Left lung (tissue), 14 donors: ENCODE data around the gene ZNG1C. TPM values are rescaled to one million over a fixed set of nuclear protein-coding genes. Genes with fewer than 3 reads are reported as not detected.
A peak's percentile ranks its signal among the peaks of the same experiment; 100 is the strongest.
"Not testable (repeated sequence)": the region's sequence is repeated elsewhere in the genome, so short reads cannot be mapped to it uniquely, and the experiment has no call there.

ENCODE experiments used
- ATAC-seq: fragments of 200-7000 bp; cut with Tn5 transposase; one replicate; pipeline ENCODE4 v1.9.1; 2020; ENCODE audit warnings: moderate library complexity
- DNase-seq, 4 donors: peaks; one replicate each; pipeline ENCODE4 v3.0.0-alpha.2; 2013 to 2020
- H3K27ac ChIP-seq, 2 donors: fragments of 200-600 bp; sonication (generic) in 1 of 2; one replicate each; pipeline versions ENCODE4 v1.5.0 to v1.8.0; 2020 to 2021
- H3K27me3 ChIP-seq, 2 donors: fragments of 200-600 bp; sonication (generic) in 1 of 2; one replicate each; pipeline versions ENCODE4 v1.5.0 to v1.8.0; 2020 to 2021
- H3K36me3 ChIP-seq, 2 donors: fragments of 200-600 bp; sonication (generic) in 1 of 2; one replicate each; pipeline versions ENCODE4 v1.5.0 to v1.8.0; 2020 to 2021
- H3K4me1 ChIP-seq, 2 donors: fragments of 200-600 bp; one replicate each; pipeline ENCODE4 v1.8.0; 2021
- H3K4me3 ChIP-seq, 2 donors: fragments of 200-600 bp; sonication (generic) in 1 of 2; one replicate each; pipeline versions ENCODE4 v1.5.0 to v1.8.0; 2020 to 2021; ENCODE audit warnings: mild to moderate bottlenecking in 1 of 2
- H3K9me3 ChIP-seq, 2 donors: fragments of 200-600 bp; sonication (generic) in 1 of 2; one replicate each; pipeline versions ENCODE4 v1.5.0 to v1.8.0; 2020 to 2021
- intact Hi-C, 2 donors: fragments of 100-400 bp; cut with DNase I; formaldehyde crosslinking; loops; one replicate each; pipeline versions ENCODE4 v1.11.2 to v1.14.2; 2022
- long read RNA-seq, 12 donors: library from polyadenylated mRNA in 2 of 12; unstranded in 2 of 12; transcript quantifications; one replicate each; pipeline ENCODE4 v2.0.0 and lab custom pipeline, GENCODE V29; 2019 to 2026
- polyA plus RNA-seq, 6 donors: library from polyadenylated mRNA; unstranded; fragments of 120-200 nt; gene quantifications; one replicate each; pipeline ENCODE4 v1.2.1, GENCODE V29; 2013; ENCODE audit not compliant: insufficient read length in 6 of 6
- total RNA-seq, 2 donors: library from RNA; stranded (reverse); fragmentation: NEBNext Ultra II Directional; extraction: Animal tissue kit (Norgen Biotek cat#: 25700); gene quantifications; one replicate each; pipeline ENCODE4 v1.2.1, GENCODE V29; 2021
- donor health status: DM: no; HTN: yes; CAD: no.
- donor health status: DM: no; HTN: no; CAD: no.

Gene ZNG1C
- 10 to 100 TPM; 16.7 to 23.4 TPM for total RNA-seq
- polyA plus RNA-seq = 10 to 100 TPM; 18.6 to 31.2 (median 27.2) TPM
- long read RNA-seq, donor 1, transcript CBWD3-206 (3 exons, 1,736 nt) = major isoform, 6 of 6 reads
- long read RNA-seq, donor 1, partial matches to known transcripts = 0 of 6 reads
- long read RNA-seq, donor 1, other reads (novel, unspliced or antisense) = 0 of 6 reads
- long read RNA-seq, donor 2, transcript CBWD3-206 (3 exons, 1,736 nt) = major isoform, 10 of 15 reads
- long read RNA-seq, donor 2, partial matches to known transcripts = 5 of 15 reads
- long read RNA-seq, donor 2, other reads (novel, unspliced or antisense) = 0 of 15 reads
- long read RNA-seq, donor 3, transcript CBWD3-206 (3 exons, 1,736 nt) = major isoform, 5 of 10 reads
- long read RNA-seq, donor 3, partial matches to known transcripts = 5 of 10 reads
- long read RNA-seq, donor 3, other reads (novel, unspliced or antisense) = 0 of 10 reads
- long read RNA-seq, donor 4, transcript CBWD3-206 (3 exons, 1,736 nt) = major isoform, 6 of 10 reads
- long read RNA-seq, donor 4, partial matches to known transcripts = 1 of 10 reads
- long read RNA-seq, donor 4, other reads (novel, unspliced or antisense) = 3 of 10 reads
- long read RNA-seq, donor 5, transcript CBWD3-206 (3 exons, 1,736 nt) = major isoform, 9 of 17 reads
- long read RNA-seq, donor 5, partial matches to known transcripts = 8 of 17 reads
- long read RNA-seq, donor 5, other reads (novel, unspliced or antisense) = 0 of 17 reads
- long read RNA-seq, donor 6, partial matches to known transcripts = 8 of 10 reads
- long read RNA-seq, donor 6, other reads (novel, unspliced or antisense) = 0 of 10 reads
- long read RNA-seq, donor 7, transcript CBWD3-206 (3 exons, 1,736 nt) = major isoform, 7 of 8 reads
- long read RNA-seq, donor 7, partial matches to known transcripts = 0 of 8 reads
- long read RNA-seq, donor 7, other reads (novel, unspliced or antisense) = 0 of 8 reads
- long read RNA-seq, donor 8, partial matches to known transcripts = 0 of 5 reads
- long read RNA-seq, donor 8, other reads (novel, unspliced or antisense) = 0 of 5 reads
- long read RNA-seq, donor 9 = 0 reads
- long read RNA-seq, donor 10, transcript CBWD3-206 (3 exons, 1,736 nt) = major isoform, 14 of 19 reads
- long read RNA-seq, donor 10, partial matches to known transcripts = 1 of 19 reads
- long read RNA-seq, donor 10, other reads (novel, unspliced or antisense) = 4 of 19 reads
- long read RNA-seq, donor 11, transcript CBWD3-206 (3 exons, 1,736 nt) = major isoform, 27 of 37 reads
- long read RNA-seq, donor 11, partial matches to known transcripts = 9 of 37 reads
- long read RNA-seq, donor 11, other reads (novel, unspliced or antisense) = 0 of 37 reads
- long read RNA-seq, donor 12, transcript CBWD3-206 (3 exons, 1,736 nt) = major isoform, 5 of 5 reads
- long read RNA-seq, donor 12, partial matches to known transcripts = 0 of 5 reads
- long read RNA-seq, donor 12, other reads (novel, unspliced or antisense) = 0 of 5 reads

GRCh38 chr9:68241683-68242082 lies at the start of gene ZNG1C:
ZNG1C (plus strand) TSS chr9:68241983; CDS start chr9:68242032, 49 bp downstream.
- H3K4me3 ChIP-seq, DNase-seq, ATAC-seq, H3K36me3 ChIP-seq, H3K27ac ChIP-seq, H3K27me3 ChIP-seq, H3K4me1 ChIP-seq, intact Hi-C loops, H3K9me3 ChIP-seq: not testable (repeated sequence)

DNA sequence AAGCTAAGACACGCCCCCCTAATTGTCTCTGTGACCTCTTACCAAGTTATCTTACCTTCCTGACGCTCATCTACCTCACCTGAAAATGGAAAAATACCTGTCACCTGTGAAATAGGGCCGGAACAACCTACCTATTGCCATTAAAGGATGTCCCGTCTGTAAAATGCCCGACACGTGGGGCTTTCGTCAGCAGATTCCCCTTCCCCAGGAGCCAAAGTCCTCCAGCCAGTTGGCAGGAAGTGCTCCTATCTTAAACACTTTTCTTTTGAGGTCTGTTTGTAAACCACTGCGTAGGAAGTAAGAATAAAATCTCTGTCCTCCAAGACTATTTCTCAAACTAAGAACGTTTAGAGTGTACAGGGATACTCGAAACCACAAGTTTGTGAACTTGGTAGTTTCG lies 654 bp downstream of the ZNG1C start:
- H3K4me1 ChIP-seq, H3K9me3 ChIP-seq, H3K27me3 ChIP-seq, H3K27ac ChIP-seq, H3K36me3 ChIP-seq, ATAC-seq, intact Hi-C loops, H3K4me3 ChIP-seq, DNase-seq: not testable (repeated sequence)

DNA sequence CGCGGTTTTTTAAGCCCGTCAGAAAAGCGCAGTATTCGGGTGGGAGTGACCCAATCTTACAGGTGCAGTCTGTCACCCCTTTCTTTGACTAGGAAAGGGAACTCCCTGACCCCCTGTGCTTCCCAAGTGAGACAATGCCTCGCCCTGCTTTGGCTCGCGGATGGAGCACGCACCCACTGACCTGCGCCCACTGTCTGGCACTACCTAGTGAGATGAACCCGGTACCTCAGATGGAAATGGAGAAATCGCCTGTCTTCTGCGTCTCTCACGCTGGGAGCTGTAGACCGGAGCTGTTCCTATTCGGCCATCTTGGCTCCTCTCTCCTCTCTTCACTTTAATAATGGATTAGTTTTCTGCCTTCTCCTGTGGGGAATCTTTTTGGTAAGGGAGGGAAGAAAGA lies 39.3 kb downstream of the ZNG1C start:
- DNase-seq = peak in 1 of 4 donors; percentile 8

DNA sequence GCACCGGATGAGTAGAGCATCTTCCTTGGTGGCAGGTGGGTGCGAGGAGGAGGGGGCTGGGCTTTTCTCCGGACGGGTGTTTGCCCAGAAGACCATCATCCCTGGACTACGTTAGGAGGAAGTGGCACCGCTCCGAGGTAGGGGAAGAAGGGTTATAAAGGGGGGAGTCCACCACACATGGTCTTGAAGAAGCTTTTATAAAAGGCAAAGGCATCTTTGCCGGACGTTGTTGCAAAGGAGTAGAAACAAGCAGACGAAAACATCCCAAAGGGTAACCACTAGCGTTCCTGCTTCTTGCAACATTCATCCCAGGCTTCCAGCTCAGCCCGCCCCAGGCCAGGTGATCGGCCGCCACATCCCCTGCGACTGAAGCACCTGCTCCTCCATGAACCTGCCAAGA lies 60.8 kb downstream of the ZNG1C start, which contains the start of gene FOXD4L3:
FOXD4L3 (plus strand) TSS at position 301 of the 400 bp plus-strand sequence; CDS start at position 386, 85 bp downstream.
- H3K36me3 ChIP-seq, DNase-seq, H3K27ac ChIP-seq, intact Hi-C loops, H3K9me3 ChIP-seq, H3K4me3 ChIP-seq, ATAC-seq, H3K4me1 ChIP-seq: not testable (repeated sequence)
- peaks cover under 1 to 12% of the 10 kb centered on the region in 2 donors for H3K27me3 ChIP-seq

More for the DNA sequence above, 39.3 kb downstream of the ZNG1C start:
- H3K27me3 ChIP-seq, H3K4me3 ChIP-seq, H3K36me3 ChIP-seq, ATAC-seq, H3K4me1 ChIP-seq, H3K9me3 ChIP-seq, H3K27ac ChIP-seq, intact Hi-C loops: not testable (repeated sequence)

DNA sequence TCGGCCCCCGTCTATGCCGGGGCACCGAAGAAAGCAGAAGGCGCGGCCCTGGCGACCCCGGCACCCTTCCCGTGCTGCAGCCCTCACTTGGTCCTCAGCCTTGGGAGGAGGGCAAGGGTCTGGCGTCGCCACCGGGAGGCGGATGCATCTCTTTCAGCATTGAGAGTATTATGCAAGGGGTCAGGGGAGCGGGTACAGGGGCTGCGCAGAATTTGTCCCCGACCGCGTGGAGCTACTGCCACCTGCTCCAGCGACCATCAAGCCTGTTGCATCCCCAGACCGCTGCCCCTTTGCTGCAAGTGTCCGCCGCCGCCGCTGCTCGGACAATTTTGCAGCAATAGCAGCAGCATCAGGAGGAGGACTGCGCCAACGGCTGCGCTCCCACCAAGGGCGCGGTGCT lies 62.0 kb downstream of the ZNG1C start:
- intact Hi-C loops, ATAC-seq: not testable (repeated sequence)

DNA sequence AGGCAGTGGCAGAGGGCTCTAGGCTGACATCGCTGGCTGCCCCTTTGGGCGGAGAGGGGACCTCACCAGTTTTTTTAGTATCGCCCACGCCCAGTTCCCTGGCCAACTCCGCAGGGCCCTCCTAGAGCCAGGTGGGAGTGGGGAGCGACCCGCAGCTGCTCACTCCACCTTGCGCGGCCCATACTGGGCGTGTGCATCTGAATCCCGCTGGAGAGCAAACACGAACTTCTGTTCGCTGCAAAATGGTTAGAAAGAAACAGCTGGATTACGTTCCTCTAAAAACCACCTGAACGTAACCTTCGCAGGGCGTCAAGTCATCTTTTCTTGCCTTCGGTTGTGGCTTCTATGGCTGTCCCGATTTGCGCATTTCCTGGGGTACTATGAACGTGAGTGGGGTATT lies 62.4 kb downstream of the ZNG1C start:
- H3K4me1 ChIP-seq, intact Hi-C loops, H3K9me3 ChIP-seq, DNase-seq, H3K4me3 ChIP-seq, H3K27ac ChIP-seq, ATAC-seq, H3K36me3 ChIP-seq: not testable (repeated sequence)
- H3K27me3 ChIP-seq = peaks cover 3 to 16% of the 10 kb centered on the region in 2 donors

More for the DNA sequence above, 62.0 kb downstream of the ZNG1C start:
- not testable (repeated sequence) for H3K4me3 ChIP-seq, H3K9me3 ChIP-seq, H3K27ac ChIP-seq, DNase-seq, H3K4me1 ChIP-seq, H3K36me3 ChIP-seq
- H3K27me3 ChIP-seq = peaks cover 3 to 16% of the 10 kb centered on the region in 2 donors

DNA sequence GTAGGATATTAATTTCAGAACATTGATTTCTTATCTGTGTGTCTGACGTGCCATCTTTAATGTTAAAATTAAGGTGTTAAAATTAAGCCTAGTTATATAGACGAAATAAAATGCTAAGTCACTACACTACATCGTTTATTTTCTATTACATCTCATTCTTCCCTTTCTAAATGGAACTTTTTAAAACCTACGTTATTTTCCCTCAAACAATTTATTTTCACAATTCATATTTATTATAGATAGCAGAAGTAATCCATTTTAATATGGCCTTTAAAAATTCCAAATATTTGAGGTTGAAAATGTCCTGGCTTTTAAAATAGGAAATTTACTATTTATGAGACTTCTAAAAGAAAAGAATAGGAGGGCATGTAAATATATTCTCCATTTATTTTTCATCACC lies 63.0 kb downstream of the ZNG1C start:
- H3K27me3 ChIP-seq = peaks cover 3 to 16% of the 10 kb centered on the region in 2 donors
- H3K27ac ChIP-seq, H3K4me1 ChIP-seq, H3K4me3 ChIP-seq, ATAC-seq, H3K9me3 ChIP-seq, H3K36me3 ChIP-seq, DNase-seq, intact Hi-C loops: not testable (repeated sequence)

- H3K36me3 ChIP-seq, DNase-seq, H3K4me3 ChIP-seq, intact Hi-C loops, H3K9me3 ChIP-seq, H3K27ac ChIP-seq, H3K4me1 ChIP-seq, ATAC-seq: not testable (repeated sequence)
- H3K27me3 ChIP-seq = peaks cover 3 to 16% of the 10 kb centered on the region in 2 donors
Measured at GRCh38 chr9:68305680-68306285, 64.0 kb downstream of the ZNG1C start.

DNA sequence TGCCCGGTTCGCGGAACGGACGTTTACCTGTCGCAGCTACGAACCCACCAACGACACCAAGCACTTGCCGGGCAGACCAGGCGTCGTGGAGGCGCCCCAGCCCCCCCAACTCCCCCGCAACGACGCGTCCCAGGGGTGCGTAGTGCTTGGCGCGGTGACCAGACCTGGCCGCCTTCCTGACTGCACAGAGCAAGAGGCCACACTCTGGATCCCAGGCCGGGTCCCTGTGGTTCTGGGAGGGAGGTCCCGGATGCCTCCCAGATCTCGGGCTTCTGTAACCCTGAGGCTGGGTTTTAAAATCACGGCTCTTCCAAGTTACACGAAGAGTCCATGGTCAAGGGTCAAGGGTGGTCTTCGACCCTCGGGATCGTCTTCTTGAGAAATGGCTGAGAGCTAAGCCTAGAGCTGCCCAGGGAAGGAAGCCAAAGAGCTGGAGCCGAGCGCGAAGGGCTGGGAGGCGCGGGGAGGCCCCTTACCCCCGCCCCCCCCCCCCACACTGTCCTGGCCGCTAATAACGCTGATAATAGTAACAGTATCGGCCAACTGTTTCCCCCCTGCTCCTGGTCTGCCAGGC lies 64.7 kb downstream of the ZNG1C start:
- H3K9me3 ChIP-seq, H3K36me3 ChIP-seq, H3K27ac ChIP-seq, H3K4me1 ChIP-seq, H3K4me3 ChIP-seq, DNase-seq, intact Hi-C loops: not testable (repeated sequence)
- H3K27me3 ChIP-seq = peaks cover 3 to 16% of the 10 kb centered on the region in 2 donors
- peak; percentile 22 for ATAC-seq

GRCh38 chr9:68307127-68307526 lies 65.3 kb downstream of the ZNG1C start:
- H3K27ac ChIP-seq = not testable (repeated sequence)
- H3K27me3 ChIP-seq = peaks cover 3 to 16% of the 10 kb centered on the region in 2 donors

DNA sequence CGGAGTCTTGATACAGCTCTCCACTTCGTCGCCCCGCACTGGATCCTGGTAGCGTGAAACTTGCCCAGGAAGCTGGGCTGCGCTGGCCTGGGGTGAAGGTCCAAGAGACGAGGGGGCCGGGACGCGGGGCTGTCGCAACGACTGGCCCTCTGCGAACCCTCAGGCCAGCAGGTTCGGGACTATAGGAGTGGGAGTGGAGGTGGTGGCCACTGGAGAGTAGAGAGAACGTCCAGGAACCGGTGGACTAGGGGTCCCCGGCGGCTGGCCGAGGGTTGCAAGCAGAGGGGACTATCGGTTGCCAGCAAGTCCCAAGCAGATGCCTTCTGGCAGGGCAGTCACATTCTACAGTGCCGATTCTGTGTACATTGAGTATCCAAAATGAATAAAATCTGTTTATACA lies 65.9 kb downstream of the ZNG1C start:
- DNase-seq (peak in 1 of 4 donors; percentile 58), ATAC-seq (peak; percentile 28)
- intact Hi-C loops, H3K4me1 ChIP-seq, H3K4me3 ChIP-seq, H3K27ac ChIP-seq, H3K9me3 ChIP-seq, H3K36me3 ChIP-seq: not testable (repeated sequence)
- peaks cover 3 to 16% of the 10 kb centered on the region in 2 donors for H3K27me3 ChIP-seq

More at GRCh38 chr9:68307127-68307526, 65.3 kb downstream of the ZNG1C start:
- H3K9me3 ChIP-seq, H3K36me3 ChIP-seq, H3K4me3 ChIP-seq, intact Hi-C loops, H3K4me1 ChIP-seq: not testable (repeated sequence)
- peak in 1 of 4 donors; percentile 17 for DNase-seq
- peak; percentile 44 for ATAC-seq
